Jurkat, Clone E6-1 (cell line): ENCODE data around the gene KL.

Experiments used
- DNase-seq: peaks from one replicate; pipeline ENCODE4 v3.0.0-alpha.2; 2011; ENCODE audit warnings: low read depth, low spot score
- H3K4me3 ChIP-seq: 2 replicates; pipeline ENCODE4 v1.5.1; 2011; ENCODE audit warnings: mild to moderate bottlenecking, low read length, control low read depth, moderate library complexity

The KL gene

GRCh38 chr13:33032037-33032625 is 15.9 kb downstream of the KL start:
- no peak overlapping the region for H3K4me3 ChIP-seq
- no peak for DNase-seq

GRCh38 chr13:33033051-33033812 is 17.0 kb downstream of the KL start:
- H3K4me3 ChIP-seq = no peak overlapping the region
- DNase-seq = peak; percentile 35

DNA sequence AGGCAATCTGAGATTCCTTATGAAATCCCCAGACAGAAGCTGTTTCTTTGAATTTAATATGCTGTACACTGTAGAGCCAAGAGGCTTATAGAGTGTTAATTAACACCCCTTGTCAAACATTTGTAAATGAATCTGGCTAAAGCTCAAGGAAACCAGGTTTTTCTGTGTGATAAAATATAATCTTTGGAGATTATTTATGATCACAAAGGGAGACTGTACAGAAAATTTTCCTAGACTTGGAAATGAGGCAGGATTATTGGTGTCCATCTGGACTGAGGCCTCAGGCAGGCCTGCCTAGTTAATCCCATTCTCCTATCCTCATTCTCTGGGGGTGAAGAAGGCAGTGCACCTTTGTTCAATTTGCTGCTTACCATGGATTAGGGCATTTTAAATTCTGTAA is 17.8 kb downstream of the KL start:
- DNase-seq = no peak

DNA sequence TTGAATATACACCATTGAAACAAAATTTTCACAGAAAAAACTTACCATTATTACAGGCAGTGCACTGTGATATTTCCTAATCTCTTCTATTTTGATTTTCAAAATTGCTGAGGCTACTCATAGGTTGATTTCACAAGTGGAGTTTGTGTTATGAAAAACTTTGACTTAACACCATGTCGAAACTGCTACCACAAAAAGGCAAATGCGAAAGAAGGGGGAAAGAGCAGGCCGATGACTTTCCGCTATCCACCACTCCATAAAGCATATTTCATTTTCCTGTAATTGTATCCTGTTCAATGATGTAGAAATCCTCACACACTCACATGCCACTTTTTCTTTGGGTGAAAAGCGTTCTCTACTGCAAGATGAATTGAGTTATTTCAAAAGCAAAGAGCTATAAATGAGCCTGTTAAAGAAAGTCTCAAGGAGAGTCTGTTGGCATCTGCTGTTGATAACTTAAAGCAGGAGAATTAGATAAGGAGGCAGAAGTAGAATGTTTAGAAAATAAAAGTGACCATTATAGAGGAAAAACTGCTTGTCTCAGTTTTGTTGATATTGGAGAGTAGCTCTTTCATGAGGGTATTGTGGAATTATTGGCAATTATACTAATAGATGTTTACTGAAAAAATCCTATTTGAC is 18.8 kb downstream of the KL start:
- H3K4me3 ChIP-seq = no peak overlapping the region
- DNase-seq = no peak

More for the DNA sequence above, 17.8 kb downstream of the KL start:
- no peak overlapping the region for H3K4me3 ChIP-seq

- no peak overlapping the region for H3K4me3 ChIP-seq
- DNase-seq = no peak
These were observed 21.4 kb downstream of the KL start for GRCh38 chr13:33037673-33038072.

DNA sequence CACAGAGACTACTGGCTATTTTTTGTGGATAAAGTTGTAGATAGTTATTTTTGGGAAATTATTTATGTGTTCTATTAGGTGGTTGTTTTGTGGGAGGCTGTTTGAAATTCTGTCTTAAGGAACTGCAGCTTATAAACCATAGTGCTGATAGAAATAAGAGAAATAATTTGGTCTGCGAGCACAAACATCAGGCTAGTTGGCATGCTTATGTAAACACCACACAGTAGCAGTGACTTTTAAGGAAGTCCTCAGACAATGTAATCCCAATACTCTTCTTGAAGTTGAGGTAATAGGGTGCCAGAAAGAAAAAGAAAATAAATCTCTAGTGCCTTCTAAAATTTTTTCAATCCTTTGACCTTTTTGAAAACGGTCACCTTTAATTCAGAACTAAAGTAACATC is 23.9 kb downstream of the KL start:
- no peak overlapping the region for H3K4me3 ChIP-seq
- DNase-seq = no peak

DNA sequence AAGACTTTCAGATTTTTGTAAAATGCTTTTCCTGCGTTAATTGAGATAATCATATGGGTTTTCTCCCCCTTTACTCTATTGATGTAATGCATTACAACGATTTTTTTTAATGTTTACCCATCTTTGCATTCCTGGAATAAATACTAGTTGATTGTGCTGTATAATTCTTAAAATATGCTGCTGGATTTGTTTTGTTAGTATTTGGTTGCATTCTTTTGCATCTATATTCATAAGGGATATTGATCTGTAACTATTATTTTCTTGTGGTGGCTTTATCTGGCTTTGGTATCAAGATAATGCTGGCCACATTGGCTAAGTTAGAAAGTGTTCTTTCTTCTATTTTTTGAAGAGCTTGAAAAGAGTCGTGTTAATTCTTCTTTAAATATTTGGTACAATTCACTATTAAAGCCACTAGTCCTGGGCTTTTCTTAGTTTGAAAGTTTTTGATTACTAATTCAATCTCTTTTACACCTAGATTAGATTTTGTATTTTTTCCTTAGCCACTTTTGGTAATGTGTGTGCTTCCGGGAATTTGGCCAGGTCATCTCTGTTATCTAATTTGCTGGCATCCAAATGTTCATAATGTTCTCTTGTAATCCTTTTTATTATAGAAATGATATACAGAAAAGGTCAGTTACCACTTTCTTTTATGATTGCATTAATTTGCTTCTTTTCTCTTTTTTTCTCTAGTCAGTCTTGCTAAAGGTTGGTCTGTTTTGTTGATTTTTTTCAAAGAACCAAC is 29.8 kb downstream of the KL start:
- DNase-seq = no peak
- H3K4me3 ChIP-seq = no peak overlapping the region

DNA sequence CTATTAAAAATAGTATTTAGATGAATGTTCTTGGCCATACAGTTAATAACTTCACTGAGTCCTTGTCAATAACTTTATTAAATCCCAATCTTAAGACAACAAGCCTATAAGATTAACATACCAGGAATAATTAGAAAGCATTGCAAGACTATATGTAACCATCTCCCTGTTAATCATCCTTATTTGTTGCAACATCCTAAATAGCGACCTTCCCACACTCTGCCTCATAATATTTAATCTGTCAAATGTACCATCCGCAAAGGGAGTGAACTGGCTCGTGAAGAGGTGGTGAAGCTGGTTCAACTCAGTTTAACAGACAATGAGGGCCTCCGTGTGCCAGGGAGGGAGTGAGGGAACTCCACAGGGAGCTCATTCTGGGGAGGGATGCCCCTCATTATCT is 33.9 kb downstream of the KL start:
- DNase-seq = no peak
- H3K4me3 ChIP-seq = no peak overlapping the region

- H3K4me3 ChIP-seq = no peak overlapping the region
- no peak for DNase-seq
These were observed 35.4 kb downstream of the KL start for GRCh38 chr13:33051632-33052031.

- H3K4me3 ChIP-seq = no peak overlapping the region
- no peak for DNase-seq
These were observed 36.5 kb downstream of the KL start for GRCh38 chr13:33052506-33053280.

DNA sequence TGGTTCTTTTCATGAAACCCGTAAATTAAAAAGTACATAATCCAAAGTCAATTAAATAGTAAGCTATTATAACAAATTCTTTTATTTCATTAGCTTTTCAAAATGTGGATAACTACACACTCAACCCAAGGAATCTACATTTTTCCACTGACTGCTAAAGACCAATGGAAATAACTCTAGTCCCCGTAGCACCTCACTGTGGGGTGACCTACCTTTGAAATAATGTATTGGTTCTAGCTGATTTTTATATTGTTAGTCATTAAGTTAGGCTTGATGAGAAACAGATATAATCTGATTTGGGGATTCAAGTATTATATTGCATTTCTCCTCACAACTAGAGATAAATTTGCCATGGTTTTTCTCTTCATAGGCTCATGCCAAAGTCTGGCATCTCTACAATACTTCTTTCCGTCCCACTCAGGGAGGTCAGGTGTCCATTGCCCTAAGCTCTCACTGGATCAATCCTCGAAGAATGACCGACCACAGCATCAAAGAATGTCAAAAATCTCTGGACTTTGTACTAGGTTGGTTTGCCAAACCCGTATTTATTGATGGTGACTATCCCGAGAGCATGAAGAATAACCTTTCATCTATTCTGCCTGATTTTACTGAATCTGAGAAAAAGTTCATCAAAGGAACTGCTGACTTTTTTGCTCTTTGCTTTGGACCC is 37.3 kb downstream of the KL start:
- no peak overlapping the region for H3K4me3 ChIP-seq
- DNase-seq = no peak

- H3K4me3 ChIP-seq = no peak overlapping the region
- peak; percentile 17 for DNase-seq
These were observed 41.0 kb downstream of the KL start for GRCh38 chr13:33057019-33057780.

DNA sequence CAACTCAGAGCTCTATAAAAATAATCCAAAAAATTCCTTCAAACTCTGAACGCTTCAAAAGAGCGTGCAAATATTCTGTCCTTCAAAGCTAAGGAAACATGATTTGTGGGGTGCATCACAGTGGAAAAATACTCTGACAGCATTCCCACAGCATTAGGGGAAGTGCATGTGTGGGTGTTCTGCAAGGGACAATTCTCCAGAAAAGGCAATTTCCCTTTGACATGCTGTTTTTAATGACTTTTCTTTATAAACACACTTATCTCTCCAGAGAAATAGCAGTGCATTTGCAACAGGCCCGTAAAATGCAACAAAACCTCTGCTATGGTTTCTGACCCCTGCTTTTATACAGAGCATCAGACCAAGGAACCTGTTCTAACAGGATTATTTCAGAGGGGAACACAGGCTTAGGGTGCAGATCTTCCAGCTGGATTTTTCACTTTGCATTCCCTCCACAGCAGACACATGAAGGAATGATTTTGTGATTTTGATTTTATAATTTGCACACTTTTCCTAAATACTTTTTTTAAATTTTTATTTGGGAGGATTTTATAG is 42.6 kb downstream of the KL start:
- no peak overlapping the region for H3K4me3 ChIP-seq
- no peak for DNase-seq

GRCh38 chr13:33060815-33061214 is 44.6 kb downstream of the KL start:
- no peak for DNase-seq
- no peak overlapping the region for H3K4me3 ChIP-seq

GRCh38 chr13:33066329-33066728 is 50.1 kb downstream of the KL start:
- no peak for DNase-seq
- no peak overlapping the region for H3K4me3 ChIP-seq

GRCh38 chr13:33069365-33069764 is 53.1 kb downstream of the KL start:
- no peak overlapping the region for H3K4me3 ChIP-seq
- DNase-seq = peak; percentile 4

DNA sequence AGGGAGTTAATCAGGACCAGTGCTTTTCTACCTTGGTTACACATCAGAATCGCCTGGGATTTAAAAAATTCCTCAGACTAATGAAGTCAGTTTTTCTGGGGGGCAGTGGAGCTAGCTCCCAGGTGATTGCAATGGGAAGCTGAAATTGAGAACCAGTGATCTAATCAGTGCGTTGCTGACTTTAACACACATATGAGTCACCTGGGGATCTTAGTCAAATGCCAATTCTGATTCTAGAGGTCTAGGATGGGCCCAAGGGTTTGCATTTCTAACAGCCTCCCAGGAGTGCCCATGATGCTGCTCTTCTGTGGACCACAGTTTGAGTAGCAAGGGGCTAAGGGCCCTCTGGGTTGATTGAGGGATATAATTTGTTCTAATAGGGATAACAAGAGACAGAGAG is 54.5 kb downstream of the KL start:
- DNase-seq = no peak
- no peak overlapping the region for H3K4me3 ChIP-seq

- DNase-seq = peak; percentile 3
- H3K4me3 ChIP-seq = no peak overlapping the region
These were observed 56.1 kb downstream of the KL start for GRCh38 chr13:33072282-33072681.
